Fibroblast of skin of right biceps (primary cell): Measurements from ENCODE around the gene MAPK13.
"Not testable (repeated sequence)": the region's sequence is repeated elsewhere in the genome, so short reads cannot be mapped to it uniquely, and the experiment has no call there.

ENCODE experiments used
- DNase-seq: peaks from one replicate; pipeline ENCODE4 v3.0.0-alpha.2; 2013

MAPK13 gene

DNA sequence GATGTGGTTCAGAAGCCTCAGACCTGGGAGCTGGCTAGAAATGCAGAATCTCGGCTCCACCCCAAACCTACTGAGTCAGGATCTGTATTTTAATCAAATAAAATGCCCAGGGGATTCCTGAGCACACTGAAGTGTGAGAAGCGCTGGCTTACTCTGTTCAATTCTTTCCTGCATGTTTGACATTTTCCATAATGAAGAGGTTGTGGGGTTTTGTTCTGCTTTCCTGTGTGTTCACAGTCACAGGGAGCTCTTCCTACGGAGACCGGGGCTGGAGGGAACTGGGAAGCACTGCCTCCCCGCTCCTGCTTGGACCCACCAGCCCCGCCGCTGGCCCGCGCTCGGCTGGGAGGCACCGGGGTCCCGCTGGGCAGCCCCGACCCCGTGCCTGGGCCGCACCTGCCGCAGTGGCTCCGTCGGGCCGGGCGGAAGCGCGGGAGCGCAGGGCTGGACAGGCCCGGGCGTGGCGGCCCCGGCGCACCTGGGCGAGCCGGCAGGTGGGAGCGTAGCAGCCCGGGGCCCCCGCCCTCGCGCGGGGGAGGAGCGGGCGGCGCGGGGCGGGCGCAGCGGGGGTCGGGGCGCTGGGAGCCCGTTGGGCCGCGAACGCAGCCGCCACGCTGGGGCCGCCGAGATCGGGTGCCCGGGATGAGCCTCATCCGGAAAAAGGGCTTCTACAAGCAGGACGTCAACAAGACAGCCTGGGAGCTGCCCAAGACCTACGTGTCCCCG lies at the start of gene MAPK13:
Gene MAPK13 (plus strand): TSS at position 573 of the 726 bp plus-strand sequence. CDS start 70 bp downstream, at position 643.
- peak; percentile 19 for DNase-seq

DNA sequence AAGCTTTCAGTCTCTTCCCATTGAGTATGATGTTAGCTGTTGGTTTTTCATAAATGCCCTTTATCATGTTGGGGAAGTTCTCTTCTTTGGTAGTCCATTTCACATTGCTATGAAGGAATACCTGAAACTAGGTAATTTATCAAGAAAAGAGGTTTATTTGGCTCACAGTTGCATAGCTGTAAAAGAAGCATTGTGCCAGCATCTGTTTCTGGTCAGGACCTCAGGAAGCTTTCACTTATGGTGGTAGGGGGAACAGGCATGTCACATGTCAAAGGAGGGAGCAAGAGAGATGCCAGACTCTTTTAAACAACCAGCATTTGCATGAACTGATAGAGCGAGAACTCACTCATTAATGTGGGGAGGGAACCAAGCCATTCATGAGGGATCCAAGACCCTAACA lies 48.0 kb upstream of the MAPK13 start:
- no peak for DNase-seq

DNA sequence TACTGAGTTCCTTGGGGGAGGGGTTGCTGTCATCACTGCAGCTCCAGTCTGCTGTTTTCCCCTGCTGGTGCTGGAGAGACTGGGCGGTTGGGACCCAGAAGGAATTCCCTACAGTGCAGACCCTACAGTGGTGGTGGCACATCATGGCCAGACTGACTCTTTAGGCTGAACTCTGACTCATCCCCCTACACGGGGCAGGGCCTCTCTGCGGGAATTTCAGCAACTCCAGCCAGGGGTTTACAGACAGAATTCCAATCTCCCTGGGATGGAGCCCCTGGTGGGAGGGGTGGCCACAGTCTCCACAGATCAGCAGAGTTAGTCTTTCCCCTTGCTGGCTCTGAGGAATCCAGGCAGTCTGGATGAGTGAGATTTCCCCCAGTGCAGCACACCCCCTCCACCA lies 46.9 kb upstream of the MAPK13 start:
- DNase-seq = no peak

DNA sequence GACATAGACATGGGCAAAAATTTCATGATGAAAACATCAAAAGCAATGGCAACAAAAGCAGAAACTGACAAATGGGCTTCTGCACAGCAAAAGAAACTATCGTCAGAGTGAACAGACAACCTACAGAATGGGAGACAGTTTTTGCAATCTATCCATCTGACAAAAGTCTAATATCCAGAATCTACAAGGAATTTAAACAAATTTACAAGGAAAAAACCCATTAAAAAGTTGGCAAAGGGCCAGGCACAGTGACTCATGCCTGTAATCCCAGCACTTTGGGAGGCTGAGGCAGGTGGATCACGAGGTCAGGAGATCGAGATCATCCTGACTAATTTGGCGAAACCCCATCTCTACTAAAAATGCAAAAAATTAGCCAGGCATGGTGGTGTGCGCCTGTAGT lies 42.1 kb upstream of the MAPK13 start:
- DNase-seq = not testable (repeated sequence)

DNA sequence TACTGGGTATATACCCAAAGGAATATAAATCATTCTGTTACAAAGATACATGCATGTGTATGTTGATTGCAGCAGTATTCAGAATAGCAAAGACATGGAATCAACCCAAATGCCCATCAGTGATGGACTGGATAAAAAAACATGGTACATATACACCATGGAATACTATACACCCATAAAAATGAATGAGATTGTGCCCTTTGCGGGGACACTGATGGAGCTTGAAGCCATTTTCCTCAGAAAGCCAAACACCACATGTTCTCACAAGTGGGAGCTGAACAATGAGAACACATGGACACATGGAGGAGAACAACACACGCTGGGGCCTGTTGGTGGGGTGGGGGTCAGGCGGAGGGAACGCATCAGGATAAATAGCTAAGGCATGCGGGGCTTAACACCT lies 41.3 kb upstream of the MAPK13 start:
- DNase-seq = no peak

DNA sequence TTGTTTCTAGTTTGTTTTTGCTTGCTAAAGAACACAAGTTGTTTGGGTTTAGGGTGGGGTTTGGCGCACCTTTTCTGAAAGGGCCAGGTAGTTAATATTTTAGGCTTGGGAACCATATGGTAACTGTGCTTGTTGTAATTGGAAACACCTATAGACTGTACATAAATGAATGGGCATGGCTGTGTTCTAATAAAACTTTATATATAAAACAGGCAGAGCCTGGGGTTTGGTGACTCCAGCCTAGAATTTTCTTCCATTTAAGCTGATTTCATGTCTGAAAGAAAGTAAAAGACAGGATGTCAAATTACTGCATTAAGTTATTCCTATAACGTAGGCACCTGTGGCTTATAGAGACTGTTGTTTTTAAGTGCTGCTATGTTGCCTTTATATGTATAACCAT lies 36.1 kb upstream of the MAPK13 start:
- no peak for DNase-seq

DNA sequence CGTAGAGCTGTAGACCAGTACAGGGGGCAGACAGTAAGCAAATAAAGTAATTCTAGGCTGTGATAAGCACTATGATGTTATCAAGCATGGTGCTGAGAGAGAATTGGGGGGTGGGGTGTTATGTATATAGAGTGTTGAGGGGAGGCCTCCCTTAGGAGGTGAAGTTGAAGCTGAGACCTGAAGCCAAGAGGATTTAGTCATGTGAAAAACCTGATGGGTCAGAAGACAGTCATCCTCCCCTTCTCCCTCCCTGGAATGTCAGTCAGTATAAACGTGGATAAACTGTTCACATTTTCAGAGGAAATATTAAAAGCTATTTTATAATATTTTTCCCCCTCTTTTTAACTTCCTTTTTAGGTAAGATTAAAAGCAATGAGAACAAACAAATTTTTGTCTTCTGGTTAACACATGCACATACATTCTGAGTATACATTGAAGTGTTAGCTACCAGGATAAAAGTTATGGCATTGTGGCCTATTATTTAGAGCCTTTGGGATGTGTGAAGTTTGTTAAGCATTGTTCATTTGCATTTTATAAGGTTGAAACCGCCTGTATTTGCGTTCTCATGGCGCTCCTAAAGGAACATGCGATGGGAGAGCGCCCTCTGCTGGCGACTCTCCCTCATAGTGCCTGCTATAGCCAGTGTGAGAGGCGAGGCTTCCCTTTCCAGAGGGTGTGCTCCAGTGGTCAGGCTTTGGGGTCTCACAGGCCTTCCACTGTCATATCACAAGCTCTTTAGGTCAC lies 35.4 kb upstream of the MAPK13 start:
- DNase-seq = peak; percentile 69

DNA sequence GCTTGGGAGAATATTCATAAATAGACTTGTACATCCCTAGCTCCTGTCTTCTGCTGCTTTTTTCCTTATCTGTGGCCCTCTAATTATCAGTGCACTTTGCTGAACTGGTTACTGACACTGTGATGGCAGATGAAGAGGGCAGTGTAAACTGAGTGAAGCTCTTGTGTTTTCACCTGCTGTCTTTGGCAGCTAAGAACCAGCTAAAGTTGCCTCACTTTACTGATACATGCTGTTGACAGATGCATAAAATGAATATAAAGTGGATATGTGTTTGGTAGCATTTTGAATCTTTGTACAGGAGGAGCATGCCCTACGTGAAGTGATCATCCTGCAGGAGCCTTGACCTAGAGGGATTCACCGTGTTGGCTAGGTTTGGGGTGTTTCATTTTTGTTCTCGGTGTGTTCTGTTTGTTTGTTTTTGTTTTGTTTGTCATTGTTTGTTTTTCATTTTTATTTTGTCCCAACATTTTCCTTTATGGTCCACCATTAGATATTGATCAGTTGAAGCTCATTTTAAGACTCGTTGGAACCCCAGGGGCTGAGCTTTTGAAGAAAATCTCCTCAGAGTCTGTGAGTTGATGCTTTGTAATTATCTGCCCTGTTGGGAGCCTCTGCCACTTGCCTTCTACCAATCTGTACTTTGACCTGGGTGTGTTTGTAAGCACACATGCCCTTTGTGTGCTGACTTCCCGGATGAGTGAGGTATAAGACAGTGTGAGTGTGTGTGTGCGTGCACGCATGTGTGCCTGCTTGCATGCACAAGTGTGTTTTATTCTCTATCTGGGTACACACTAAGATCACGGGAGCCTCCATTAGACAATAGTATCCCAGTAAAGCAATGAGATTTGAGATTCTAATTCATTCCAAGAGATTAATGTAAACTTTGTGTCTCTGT lies 34.6 kb upstream of the MAPK13 start:
- DNase-seq = no peak

DNA sequence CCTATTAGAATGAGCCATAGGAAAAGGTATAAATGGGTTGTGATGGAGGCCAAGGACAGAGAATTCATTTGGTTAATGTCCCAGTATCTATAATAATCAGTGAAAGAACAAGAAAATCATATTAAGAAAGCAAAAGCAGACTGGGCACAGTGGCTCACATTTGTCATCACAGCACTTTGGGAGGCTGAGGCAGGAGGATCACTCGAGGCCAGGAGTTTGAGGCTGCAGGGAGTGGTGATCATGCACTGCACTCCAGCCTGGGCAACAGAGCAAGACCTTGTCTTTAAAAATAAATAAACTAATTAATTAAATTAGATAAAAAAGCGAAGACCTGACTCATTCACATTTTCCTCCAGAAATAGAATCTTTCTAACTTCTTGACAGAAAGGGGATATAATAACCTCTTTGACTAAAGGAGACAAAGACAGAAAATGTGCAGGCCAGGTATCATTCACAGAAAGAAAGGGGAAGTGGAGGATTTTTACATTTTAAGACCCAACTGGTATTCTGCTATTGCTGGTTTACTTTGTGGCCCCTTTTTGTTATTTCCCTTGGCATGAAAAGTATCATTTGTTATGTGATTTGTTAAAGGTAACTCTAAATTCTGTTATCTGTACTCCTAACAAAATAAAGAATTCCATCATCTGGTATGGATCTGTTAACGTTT lies 31.9 kb upstream of the MAPK13 start:
- DNase-seq = no peak

DNA sequence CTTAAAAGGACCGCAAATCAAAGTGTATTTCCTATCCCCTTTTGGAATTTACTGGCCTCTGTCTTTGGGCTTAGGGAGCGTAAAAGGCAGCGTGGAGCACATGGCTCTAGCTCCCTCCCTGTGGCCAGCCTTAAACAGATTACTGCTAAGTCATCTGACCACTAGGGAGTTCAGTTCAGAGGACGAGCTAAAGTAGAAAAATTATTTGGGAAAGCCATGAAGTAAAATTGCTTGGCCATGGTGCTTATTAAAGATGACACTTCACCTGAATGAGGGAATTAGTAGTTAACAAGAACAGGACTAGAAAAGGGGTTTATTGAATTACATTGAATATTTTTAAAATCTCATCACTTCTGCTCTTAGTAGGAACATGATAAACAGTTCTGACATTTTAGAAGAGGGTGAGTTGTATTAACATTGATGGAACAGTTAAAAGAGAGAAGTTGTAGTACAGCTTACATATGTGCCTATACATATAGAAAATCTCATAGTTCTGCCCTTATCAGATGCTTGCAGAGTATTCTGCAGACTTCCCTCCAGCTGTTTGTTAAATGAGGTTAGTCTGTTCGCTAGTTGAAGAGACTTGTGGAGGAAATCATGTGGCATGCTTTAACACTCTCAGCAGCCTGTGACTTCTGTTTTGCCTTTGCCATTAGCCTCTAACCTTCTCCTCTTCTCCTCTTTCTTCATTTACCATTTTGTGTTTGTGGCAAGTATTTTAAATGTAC lies 31.2 kb upstream of the MAPK13 start:
- no peak for DNase-seq

DNA sequence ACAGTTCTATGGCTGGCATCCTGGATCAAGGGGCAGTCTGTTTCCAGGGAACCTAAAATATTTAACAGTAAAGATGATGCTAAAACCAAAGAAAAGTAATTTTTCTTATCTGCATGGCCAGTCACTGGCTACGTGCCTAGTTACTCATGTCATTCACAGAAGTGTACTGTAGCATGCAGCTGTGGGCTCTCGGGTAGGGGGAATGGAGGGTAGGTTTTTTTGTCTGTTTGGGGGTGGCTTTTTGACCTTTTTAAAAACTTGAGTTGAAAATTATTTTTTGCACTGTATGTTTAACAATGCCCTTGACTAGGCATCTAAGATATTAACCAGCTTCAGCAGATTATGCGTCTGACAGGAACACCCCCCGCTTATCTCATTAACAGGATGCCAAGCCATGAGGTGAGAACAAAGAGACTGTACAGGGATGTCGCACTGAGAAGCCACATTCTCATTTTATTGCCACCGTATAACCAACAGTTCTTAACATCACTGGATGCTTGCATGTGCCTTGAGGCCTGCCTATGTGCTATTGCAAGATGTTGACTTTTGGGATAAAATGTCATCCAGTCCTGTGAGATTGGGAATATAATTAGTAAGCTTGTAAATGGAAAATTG lies 30.3 kb upstream of the MAPK13 start:
- no peak for DNase-seq

DNA sequence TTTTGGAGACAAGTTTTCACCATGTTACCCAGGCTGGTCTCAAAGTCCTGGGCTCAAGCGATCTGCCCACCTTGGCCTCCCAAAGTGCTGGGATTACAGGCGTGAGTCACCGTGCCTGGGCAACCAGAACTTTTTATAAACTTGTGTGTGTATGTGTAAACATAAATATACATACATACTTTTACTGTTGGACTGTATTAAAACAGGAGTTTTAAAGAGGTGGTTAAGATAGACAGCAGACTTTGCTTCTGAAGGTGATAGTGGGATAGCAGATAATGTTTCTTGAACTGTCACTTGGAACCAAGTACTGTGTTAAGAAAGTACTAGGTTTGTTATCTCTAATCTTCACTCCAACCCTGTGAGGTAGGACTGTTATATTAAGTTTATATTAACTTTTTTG lies 28.6 kb upstream of the MAPK13 start:
- DNase-seq = no peak

DNA sequence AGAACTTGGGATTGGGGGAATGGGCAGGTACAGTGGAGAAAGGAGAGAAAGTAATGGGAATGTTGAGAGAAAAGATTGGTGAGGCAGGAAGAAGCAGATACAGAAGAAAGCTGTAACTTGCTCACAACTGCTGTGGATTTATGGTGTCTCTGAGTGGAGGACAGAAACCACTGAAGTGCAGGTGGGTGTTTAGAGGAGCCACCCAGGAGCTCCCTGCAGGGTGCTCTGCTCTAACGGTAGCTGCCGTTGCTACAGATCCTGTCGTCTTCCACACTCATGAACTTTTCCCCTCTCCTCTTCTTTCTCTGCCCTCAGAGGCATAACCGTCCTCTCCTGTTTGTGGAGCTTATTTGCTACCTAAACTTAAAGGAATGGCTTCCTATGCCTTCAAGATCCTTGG lies 27.5 kb upstream of the MAPK13 start:
- no peak for DNase-seq

DNA sequence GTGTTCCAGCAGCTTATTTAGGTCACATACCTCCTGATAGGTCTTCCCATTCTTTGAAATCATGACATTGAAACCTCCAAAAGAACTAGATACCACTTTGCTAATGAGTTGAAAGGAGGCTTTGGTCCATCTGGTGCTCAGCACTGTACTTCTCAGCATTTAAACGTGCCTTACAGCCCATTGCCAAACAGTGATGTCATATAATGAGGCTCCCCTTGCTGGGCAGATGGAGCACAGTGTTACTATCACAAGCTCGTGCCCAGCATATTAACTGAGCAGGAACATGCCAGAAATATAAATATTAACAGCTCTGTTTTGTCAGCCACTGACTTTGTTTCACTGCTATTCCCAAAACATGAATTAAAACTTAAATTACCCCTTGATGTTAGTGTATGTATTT lies 25.5 kb upstream of the MAPK13 start:
- no peak for DNase-seq

DNA sequence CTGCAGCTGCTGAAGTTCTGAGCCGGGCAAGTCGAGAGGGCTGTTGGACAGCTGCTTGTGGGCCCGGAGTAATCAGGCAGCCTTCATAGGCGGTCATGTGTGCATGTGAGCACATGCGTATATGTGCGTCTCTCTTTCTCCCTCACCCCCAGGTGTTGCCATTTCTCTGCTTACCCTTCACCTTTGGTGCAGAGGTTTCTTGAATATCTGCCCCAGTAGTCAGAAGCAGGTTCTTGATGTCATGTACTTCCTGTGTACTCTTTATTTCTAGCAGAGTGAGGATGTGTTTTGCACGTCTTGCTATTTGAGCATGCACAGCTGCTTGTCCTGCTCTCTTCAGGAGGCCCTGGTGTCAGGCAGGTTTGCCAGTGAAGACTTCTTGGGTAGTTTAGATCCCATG lies 21.2 kb upstream of the MAPK13 start:
- no peak for DNase-seq

DNA sequence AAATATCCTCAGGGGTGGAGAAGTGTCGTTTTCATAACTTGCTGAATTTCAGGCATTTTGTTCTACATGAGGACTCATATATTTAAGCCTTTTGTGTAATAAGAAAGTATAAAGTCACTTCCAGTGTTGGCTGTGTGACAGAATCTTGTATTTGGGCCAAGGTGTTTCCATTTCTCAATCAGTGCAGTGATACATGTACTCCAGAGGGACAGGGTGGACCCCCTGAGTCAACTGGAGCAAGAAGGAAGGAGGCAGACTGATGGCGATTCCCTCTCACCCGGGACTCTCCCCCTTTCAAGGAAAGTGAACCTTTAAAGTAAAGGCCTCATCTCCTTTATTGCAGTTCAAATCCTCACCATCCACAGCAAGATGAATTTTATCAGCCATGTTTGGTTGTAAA lies 20.3 kb upstream of the MAPK13 start:
- no peak for DNase-seq

DNA sequence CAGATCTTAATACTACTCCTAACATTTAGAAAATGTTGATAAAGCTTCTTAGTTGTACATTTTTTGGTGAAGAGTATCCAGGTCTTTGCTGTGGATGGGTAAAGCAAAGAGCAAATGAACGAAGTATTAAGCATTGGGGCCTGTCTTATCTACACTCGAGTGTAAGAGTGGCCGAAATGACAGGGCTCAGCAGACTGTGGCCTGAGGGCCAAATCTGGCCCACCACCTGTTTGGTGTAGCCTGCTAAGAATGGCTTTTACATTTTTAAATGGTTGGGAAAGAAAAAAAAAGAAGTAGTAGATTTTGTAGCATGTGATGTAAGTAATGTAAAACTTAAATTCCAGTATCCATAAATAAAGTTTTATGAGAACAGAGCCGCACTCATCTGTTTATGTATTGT lies 19.4 kb upstream of the MAPK13 start:
- DNase-seq = no peak

DNA sequence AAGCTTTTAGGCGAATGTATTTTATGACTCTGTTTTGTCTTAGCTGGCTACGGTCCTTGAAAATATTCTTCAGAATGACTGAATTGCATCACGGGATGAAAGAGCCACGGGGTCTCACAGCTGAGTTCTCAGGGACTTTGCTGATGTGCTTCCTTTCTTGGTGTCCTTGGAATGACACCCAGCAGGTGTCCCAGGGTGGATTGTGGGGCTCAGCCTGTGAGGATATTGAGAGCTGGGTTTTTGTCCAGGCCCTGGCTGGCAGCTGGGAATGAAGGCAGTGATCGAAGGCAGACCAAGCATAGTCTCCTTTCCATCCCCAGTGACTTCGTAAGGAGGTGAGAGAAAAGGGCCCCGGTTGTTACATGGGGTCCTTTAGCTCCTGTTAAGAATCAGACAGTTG lies 18.8 kb upstream of the MAPK13 start:
- no peak for DNase-seq

DNA sequence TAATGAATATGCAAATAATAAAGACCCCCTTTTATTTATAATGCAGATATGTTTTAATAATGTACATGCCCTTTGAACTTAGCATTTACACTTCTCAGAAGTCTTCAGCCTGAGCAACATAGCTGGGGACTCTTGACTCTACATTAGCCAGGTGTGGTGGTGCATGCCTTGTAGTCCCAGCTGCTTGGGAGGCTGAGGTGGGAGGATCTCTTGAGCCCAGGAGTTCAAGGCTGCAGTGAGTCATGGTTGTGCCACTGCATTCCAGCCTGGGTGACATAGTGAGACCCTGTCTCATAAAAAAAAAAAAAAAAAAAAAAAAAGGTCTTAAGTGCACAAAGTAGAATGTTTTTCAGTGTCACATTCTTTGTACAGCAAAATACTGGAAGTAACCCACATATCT lies 17.3 kb upstream of the MAPK13 start:
- no peak for DNase-seq

DNA sequence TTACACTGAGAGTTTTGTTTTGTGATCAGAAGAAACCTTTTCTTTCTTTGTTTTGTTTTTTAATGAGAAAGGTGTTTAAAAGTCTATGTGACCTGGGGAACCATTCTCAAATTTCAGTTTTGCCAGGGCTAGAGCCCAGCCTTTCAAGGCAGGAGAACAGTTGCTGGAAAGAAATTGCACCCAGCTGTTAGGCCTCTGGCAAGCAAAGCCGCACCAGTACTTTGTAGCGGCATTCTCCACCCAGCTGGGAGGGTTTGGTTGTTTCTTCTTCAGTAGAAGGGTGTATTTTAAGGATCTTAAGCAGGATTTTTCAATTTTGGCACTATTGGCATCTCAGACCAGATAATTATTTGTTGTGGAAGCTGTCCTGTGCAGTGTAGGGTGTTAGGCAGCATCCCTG lies 16.6 kb upstream of the MAPK13 start:
- DNase-seq = no peak

DNA sequence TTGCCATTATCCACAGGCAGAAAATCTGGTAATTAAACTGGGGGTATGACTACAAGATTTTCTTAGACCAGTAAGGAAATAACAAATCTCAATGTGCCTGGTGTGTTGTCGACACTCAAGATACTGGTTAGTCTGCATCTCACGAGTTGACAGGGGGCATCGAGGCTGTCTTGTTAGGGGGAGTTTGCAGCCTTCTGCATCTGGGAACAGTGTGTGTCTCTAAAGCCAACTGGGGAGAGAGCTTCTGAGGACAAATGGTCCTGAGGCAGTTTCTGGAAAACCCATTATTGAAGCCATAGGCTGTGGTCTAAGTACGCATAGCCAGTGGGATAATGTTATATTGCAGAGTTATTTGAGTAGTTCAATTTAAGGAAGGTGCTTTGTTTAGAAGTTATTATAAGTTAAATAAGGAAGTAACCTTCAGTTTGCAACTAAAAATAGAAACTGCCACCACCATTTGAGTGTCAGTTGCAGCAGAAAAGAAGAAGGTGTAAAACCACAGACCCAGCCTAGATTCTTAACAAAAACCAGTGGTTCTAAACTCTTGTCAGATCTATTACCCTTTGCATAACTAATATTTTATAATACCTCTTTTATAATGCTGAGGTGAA lies 15.4 kb upstream of the MAPK13 start:
- no peak for DNase-seq
